ENCODE data around the gene INPP5A. TPM values are rescaled to one million over a fixed set of nuclear protein-coding genes. Genes with fewer than 3 reads are reported as not detected.
"Not testable (repeated sequence)": the region's sequence is repeated elsewhere in the genome, so short reads cannot be mapped to it uniquely, and the experiment has no call there.

INPP5A gene
- total RNA-seq, 2 experiments from 2014 or later: 9.9 TPM

DNA sequence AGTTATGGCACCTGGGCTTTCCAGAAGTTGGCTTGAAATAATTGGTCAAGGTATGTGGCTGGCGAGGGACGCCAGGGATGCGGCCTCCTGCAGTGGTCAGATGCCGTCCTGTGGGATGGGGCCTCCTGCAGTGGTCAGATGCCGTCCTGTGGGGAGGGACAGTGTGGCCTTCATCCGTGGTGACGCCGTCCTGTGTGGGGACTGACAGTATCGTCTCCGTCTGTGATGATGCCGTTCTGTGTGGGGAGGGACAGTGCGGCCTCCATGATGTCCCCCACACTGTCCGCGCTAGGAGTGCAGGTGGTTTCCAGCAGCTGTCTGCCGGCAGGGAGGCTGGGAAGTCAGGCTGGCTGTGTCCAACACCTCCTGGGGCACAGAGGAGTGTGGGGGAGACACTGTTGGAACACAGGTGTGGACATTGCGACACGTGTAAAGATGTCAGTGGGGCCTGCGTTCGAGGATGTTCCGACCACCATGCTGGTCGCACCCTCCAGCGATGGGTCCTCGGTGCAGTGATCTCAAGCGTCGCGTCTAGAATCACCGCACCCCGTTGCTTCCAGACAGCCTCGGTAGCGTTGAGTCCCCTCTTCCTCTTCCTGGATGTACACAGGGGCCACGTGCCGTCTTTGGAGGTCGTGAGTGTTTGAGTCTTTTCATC, 52.6 kb downstream of the INPP5A start:
- peaks cover 57% of the 10 kb centered on the region for H3K4me1 Mint-ChIP-seq (ENCODE audit: low read depth)
- CTCF ChIA-PET: no interaction called here
- POLR2A ChIA-PET: no interaction called here
- peaks cover 24% of the 10 kb centered on the region for H3K9me3 Mint-ChIP-seq (ENCODE audit: insufficient read depth)
- no peak for DNase-seq
- no peak for ATAC-seq
- no peak overlapping the region for H3K27ac Mint-ChIP-seq
- peaks cover 2% of the 10 kb centered on the region for H3K27me3 Mint-ChIP-seq (ENCODE audit: low read depth)
- peaks cover 50% of the 10 kb centered on the region for H3K36me3 Mint-ChIP-seq (ENCODE audit: low read depth)
- H3K4me3 Mint-ChIP-seq: no peak overlapping the region

DNA sequence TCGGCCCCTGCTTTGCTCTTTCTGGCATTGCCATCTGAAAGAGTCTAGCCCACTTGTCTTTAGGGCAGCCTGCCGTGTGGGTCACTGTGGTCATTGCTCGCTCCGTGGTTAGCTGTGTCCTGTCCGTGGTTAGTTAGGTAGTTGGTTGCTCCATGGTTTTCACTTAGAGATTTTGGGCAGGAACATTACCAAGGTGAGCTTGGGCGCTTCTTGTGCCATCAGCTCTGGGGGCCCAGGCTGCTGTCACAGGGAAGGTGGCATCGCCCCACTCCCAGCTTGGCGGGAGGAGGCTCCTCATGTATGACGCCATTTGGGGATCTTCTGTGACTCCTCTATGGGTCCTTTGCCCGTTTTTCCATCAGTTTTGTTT, 53.1 kb downstream of the INPP5A start:
- ChIA-PET POLR2A (no interaction called here), CTCF (no interaction called here)
- Mint-ChIP-seq H3K9me3 (ENCODE audit: insufficient read depth) (peaks cover 24% of the 10 kb centered on the region), H3K27me3 (ENCODE audit: low read depth) (peaks cover 2% of the 10 kb centered on the region), H3K4me1 (ENCODE audit: low read depth) (peaks cover 57% of the 10 kb centered on the region), H3K4me3 (no peak overlapping the region), H3K36me3 (ENCODE audit: low read depth) (peaks cover 50% of the 10 kb centered on the region), H3K27ac (no peak overlapping the region)
- ATAC-seq: no peak
- DNase-seq: no peak

DNA sequence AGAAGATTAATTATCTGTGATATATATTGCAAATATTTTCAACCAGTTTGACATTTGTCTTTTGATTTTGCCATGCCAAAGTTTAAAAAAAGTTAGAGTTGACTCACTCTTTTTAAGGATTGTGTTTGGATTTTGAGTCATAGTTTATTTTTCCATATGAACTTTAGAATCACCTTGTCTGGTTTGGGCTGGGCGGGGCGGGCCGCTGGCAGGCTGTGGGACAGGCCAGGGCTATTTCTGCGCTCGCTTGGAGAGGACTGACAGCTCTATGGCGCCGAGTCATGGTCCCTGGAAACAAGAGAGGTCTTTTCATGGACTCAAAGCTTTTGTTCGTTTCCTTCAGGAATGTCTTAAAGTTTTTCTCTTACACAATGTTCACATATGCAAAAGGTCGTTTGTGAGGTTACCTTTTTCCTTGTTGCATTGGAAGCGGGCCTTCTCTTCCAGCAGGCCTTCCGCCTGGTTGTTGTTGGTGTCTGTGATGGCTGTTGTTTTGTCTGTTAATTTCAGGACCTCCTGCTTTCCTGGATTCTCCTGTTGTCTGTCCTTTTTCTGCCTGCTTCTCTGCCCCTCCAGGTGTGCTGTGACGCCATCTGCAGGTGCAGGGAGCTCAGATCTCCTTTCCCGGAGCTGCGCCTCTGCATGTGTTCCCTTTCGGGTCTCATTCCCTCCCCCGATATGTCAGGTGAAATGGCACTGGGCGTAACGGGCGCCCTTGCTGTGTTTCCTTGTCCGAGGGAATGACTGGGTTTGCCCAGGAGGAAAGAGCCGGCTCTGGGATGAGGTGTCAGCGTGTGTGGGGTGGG, 53.8 kb downstream of the INPP5A start:
- no peak overlapping the region for H3K27ac Mint-ChIP-seq
- ATAC-seq (no peak), DNase-seq (no peak)
- peaks cover 2% of the 10 kb centered on the region for H3K27me3 Mint-ChIP-seq (ENCODE audit: low read depth)
- peaks cover 48% of the 10 kb centered on the region for H3K36me3 Mint-ChIP-seq (ENCODE audit: low read depth)
- peaks cover 55% of the 10 kb centered on the region for H3K4me1 Mint-ChIP-seq (ENCODE audit: low read depth)
- peaks cover 24% of the 10 kb centered on the region for H3K9me3 Mint-ChIP-seq (ENCODE audit: insufficient read depth)
- POLR2A ChIA-PET: no interaction called here
- H3K4me3 Mint-ChIP-seq: no peak overlapping the region
- CTCF ChIA-PET: no interaction called here

DNA sequence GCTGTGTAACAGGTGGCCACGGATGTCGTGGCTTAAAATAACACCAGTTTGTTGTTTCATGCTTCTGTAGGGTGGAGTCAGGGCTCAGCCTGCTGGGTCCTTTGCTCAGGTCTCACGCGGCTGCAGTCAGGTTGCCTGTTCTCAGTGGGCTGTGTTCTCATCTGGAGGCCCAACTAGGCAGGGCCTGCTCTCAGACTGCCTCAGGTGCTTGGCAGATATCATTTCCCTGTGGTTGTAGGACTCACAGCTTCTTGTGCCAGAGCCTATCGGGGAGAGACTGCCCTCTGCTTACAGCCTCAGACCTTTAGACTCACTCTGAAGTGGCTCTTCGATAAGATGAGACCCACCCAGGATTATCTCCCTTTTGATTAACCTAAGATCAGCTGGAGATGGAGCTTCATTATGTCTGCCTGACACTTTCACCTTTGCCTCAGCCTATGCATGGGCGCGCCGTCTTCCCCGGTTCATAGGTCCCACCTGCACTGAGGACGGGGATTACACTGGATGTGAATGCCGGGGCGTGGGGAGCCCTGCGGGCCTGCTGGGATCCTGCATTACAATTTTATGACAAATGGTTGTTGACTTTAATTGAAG, 55.3 kb downstream of the INPP5A start:
- H3K27me3 Mint-ChIP-seq (ENCODE audit: low read depth): peaks cover 2% of the 10 kb centered on the region
- H3K36me3 Mint-ChIP-seq (ENCODE audit: low read depth): peaks cover 37% of the 10 kb centered on the region
- CTCF ChIA-PET: no interaction called here
- no peak for ATAC-seq
- H3K4me1 Mint-ChIP-seq (ENCODE audit: low read depth): peaks cover 44% of the 10 kb centered on the region
- POLR2A ChIA-PET: no interaction called here
- no peak overlapping the region for H3K4me3 Mint-ChIP-seq
- H3K9me3 Mint-ChIP-seq (ENCODE audit: insufficient read depth): peaks cover 21% of the 10 kb centered on the region
- no peak overlapping the region for H3K27ac Mint-ChIP-seq
- no peak for DNase-seq

DNA sequence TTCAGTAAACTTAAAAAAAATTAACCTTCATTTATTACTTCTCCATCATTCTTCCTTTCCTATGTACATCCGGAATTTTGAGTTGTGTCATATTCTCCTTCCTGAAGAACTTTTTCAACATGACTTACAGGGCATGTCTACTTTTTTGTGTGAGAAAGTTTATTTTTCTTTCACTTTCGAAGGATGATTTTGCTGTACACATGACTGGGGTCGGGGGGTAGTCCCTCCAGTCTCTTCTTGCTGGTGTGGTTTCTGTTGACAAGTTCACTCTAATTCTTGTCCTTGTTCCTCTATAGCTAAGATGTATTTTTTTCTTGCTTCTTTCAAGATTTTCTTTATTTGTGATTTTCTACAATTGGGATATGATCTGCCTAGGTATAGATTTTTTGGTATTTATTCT, 55.8 kb downstream of the INPP5A start:
- H3K4me3 Mint-ChIP-seq: no peak overlapping the region
- CTCF ChIA-PET: no interaction called here
- peak; percentile 44 for ATAC-seq
- H3K36me3 Mint-ChIP-seq (ENCODE audit: low read depth): peaks cover 35% of the 10 kb centered on the region
- H3K4me1 Mint-ChIP-seq (ENCODE audit: low read depth): peaks cover 39% of the 10 kb centered on the region
- H3K9me3 Mint-ChIP-seq (ENCODE audit: insufficient read depth): peaks cover 22% of the 10 kb centered on the region
- DNase-seq: peak; percentile 46
- peaks cover 2% of the 10 kb centered on the region for H3K27me3 Mint-ChIP-seq (ENCODE audit: low read depth)
- H3K27ac Mint-ChIP-seq: peak overlapping the region; percentile 65
- POLR2A ChIA-PET: no interaction called here

DNA sequence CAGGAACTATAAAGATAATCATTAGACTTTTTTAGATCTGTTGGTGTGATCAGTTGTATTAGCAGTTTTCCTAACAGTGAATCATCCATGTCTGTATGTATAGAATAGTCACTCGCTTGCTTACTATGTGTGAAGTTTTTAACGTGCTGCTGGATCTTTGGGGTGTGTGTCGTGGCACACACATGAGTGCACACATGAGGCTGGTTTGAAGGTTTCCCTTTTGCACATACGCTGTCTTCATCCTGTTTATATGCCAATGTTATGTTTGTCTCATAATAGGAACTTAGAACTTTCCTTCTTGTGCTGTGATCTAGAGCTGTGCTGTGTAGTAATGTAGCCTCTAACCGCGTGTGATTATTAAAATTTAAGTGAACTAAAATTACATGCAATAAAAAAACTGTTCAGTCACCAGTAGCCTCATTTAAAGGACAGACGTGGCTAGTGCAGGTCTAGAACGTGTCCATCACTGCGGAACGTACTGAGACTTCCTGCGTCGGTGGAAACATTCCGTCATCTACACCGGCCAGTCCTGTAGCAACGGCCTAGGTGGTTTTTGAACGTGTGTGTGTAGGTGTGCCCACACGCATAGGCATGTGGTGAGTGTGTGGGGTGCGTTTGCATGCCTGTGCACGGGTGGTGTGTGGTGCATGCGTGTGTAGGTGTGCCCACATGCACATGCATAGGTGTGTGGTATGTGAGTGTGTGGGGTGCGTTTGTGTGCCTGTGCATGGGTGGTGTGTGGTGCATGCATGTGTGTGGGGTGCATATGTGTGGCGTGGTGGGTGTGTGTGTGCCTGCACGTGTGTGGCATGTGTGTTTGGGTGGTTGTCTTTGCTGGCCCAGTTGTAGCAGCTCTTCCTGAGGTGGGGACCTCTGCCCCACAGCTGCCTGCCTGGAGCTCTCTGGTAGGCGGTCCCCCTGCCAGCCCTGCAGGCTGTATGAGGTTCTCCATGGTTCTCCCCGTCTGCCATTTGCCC, 56.6 kb downstream of the INPP5A start:
- POLR2A ChIA-PET: no interaction called here
- H3K27ac Mint-ChIP-seq: no peak overlapping the region
- CTCF ChIA-PET: no interaction called here

DNA sequence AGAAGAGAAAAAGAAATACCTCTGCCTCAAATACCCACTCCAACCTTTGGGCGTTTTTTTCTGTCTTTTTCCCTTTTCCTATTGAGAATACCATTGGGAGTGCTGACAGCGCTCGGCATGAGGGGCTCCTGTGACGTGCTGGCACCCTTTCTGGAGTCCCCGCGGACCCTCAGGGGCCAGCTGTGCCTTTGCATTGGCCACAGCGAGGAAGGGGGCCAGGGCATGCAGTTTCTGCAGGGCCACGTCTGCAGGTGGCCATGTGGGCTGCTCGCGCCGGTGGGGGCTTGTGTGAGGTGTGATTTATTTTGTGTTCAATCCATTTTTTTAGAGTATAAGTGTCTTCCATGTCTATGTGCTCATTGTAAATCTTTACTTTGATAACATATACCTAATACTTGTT, 57.4 kb downstream of the INPP5A start:
- no peak overlapping the region for H3K4me3 Mint-ChIP-seq
- peaks cover 2% of the 10 kb centered on the region for H3K27me3 Mint-ChIP-seq (ENCODE audit: low read depth)
- ATAC-seq (no peak), DNase-seq (no peak)
- CTCF ChIA-PET: no interaction called here
- H3K27ac Mint-ChIP-seq: no peak overlapping the region
- H3K4me1 Mint-ChIP-seq (ENCODE audit: low read depth): peaks cover 26% of the 10 kb centered on the region
- POLR2A ChIA-PET: no interaction called here
- peaks cover 21% of the 10 kb centered on the region for H3K9me3 Mint-ChIP-seq (ENCODE audit: insufficient read depth)
- H3K36me3 Mint-ChIP-seq (ENCODE audit: low read depth): peaks cover 39% of the 10 kb centered on the region

More for the DNA sequence above, 56.6 kb downstream of the INPP5A start:
- Mint-ChIP-seq H3K4me1 (ENCODE audit: low read depth) (peaks cover 31% of the 10 kb centered on the region), H3K4me3 (no peak overlapping the region), H3K9me3 (ENCODE audit: insufficient read depth) (peaks cover 26% of the 10 kb centered on the region), H3K36me3 (ENCODE audit: low read depth) (peaks cover 36% of the 10 kb centered on the region), H3K27me3 (ENCODE audit: low read depth) (peaks cover 2% of the 10 kb centered on the region)
- no peak for DNase-seq
- ATAC-seq: no peak

DNA sequence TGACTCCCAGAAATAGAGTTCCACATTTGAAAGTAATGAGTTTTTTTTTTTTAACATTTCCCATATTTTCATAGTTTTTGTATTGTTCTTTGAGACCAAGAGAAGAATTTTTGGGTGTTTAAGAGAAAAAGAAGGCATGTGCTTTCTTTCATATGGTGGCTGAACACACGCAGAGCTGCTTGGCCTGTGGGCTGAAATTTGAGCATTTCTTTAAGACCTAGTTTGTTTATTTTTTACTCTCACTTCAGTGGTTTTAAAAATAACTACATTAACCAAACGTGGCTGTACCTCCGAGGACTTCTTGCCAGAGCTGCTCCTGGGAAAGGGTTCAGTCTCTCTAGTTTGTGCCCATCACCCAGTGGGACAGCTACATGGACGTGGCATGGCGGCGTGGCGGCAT, 58.3 kb downstream of the INPP5A start:
- no peak overlapping the region for H3K4me3 Mint-ChIP-seq
- CTCF ChIA-PET: no interaction called here
- H3K27me3 Mint-ChIP-seq (ENCODE audit: low read depth): peaks cover 2% of the 10 kb centered on the region
- DNase-seq: no peak
- peaks cover 23% of the 10 kb centered on the region for H3K4me1 Mint-ChIP-seq (ENCODE audit: low read depth)
- POLR2A ChIA-PET: no interaction called here
- no peak for ATAC-seq
- H3K36me3 Mint-ChIP-seq (ENCODE audit: low read depth): peaks cover 36% of the 10 kb centered on the region
- H3K27ac Mint-ChIP-seq: no peak overlapping the region
- H3K9me3 Mint-ChIP-seq (ENCODE audit: insufficient read depth): peaks cover 27% of the 10 kb centered on the region

DNA sequence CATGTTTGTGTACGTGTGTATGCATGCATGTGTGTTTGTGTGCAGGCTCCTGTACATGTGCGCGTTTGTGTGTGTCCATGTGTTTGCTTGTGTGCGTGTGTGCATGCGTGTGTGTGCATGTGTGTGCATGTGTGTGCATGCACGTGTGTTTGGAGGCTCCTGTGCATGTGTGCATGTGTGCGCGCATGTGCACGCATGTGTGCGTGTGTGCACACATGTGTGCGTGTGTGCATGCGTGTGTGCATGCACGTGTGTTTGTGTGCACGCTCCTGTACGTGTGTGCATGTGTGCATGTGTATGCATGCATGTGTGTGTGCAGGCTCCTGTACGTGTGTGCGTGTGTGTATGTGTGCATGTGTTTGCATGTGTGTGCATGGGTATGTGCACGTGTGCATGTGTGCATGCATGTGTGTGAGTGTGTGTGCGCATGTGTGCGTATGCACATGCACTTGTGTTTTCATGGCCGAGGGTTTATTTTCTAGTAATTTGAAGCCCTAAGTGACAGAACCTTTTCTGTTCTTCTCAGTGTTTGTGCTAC, 59.2 kb downstream of the INPP5A start:
- no peak overlapping the region for H3K4me3 Mint-ChIP-seq
- peaks cover 2% of the 10 kb centered on the region for H3K27me3 Mint-ChIP-seq (ENCODE audit: low read depth)
- DNase-seq: no peak
- peaks cover 31% of the 10 kb centered on the region for H3K36me3 Mint-ChIP-seq (ENCODE audit: low read depth)
- POLR2A ChIA-PET: no interaction called here
- ATAC-seq: no peak
- CTCF ChIA-PET: no interaction called here
- H3K9me3 Mint-ChIP-seq (ENCODE audit: insufficient read depth): peaks cover 25% of the 10 kb centered on the region
- peaks cover 21% of the 10 kb centered on the region for H3K4me1 Mint-ChIP-seq (ENCODE audit: low read depth)
- no peak overlapping the region for H3K27ac Mint-ChIP-seq

DNA sequence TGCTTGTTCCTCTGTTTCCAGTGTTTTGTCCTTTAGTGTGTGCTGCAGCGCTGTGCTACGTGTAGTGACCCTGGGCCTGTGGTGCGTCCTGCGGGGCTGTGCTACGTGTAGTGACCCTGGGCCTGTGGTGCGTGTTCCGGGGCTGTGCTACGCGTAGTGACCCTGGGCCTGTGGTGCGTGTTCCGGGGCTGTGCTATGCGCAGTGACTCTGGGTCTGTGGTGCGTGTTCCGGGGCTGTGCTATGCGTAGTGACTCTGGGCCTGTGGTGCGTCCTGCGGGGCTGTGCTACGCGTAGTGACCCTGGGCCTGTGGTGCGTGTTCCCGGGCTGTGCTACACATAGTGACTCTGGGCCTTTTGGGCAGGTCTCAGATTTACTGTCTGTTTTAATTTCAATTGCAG, 60.1 kb downstream of the INPP5A start:
- Mint-ChIP-seq H3K4me1 (ENCODE audit: low read depth) (peaks cover 20% of the 10 kb centered on the region), H3K27ac (no peak overlapping the region), H3K36me3 (ENCODE audit: low read depth) (peaks cover 27% of the 10 kb centered on the region), H3K4me3 (no peak overlapping the region), H3K27me3 (ENCODE audit: low read depth) (peaks cover 2% of the 10 kb centered on the region), H3K9me3 (ENCODE audit: insufficient read depth) (peaks cover 23% of the 10 kb centered on the region)
- ChIA-PET CTCF (no interaction called here), POLR2A (no interaction called here)
- ATAC-seq (no peak), DNase-seq (no peak)

DNA sequence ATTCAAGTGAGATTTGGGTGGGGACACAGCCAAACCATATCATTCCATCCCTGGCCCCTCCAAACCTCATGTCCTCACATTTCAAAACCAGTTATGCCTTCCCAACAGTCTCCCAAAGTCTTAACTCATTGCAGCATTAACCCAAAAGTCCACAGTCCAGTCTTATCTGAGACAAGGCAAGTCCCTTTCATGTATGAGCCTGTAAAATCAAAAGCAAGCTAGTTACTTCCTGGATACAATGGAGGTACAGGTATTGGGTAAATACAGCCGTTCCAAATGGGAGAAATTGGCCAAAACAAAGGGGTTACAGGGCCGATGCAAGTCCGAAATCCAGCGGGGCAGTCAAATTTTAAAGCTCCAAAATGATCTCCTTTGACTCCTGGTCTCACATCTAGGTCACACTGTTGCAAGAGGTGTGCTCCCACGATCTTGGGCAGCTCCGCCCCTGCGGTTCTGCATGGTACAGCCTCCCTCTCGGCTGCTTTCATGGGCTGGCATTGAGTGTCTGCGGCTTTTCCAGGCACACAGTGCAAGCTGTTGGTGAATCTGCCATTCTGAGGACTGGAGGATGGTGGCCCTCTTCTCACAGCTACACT, 61.5 kb downstream of the INPP5A start:
- DNase-seq; H3K4me3 Mint-ChIP-seq; CTCF ChIA-PET; ATAC-seq; H3K27ac Mint-ChIP-seq; H3K4me1 Mint-ChIP-seq (ENCODE audit: low read depth); POLR2A ChIA-PET; H3K27me3 Mint-ChIP-seq (ENCODE audit: low read depth): not testable (repeated sequence)
- H3K36me3 Mint-ChIP-seq (ENCODE audit: low read depth): peaks cover 22% of the 10 kb centered on the region
- peaks cover 28% of the 10 kb centered on the region for H3K9me3 Mint-ChIP-seq (ENCODE audit: insufficient read depth)
